IMR-90 (cell line): ENCODE measurements around the gene CLDN2. TPM values are rescaled to one million over a fixed set of nuclear protein-coding genes. Genes with fewer than 3 reads are reported as not detected.

ENCODE experiments used
- ATAC-seq: fragments of 200-7000 bp; cut with Tn5 transposase; 2 replicates; pipeline ENCODE4 v1.9.1; 2020; ENCODE audit warnings: low read depth, mild to moderate bottlenecking, moderate library complexity
- BruUV-seq: library from RNA; stranded (reverse); fragments of 400-500 nt; replicated peaks from 2 replicates; lab custom pipeline; 2021; lab: Mats Ljungman, UMichigan
- CTCF ChIA-PET: fragments of 300-600 bp; formaldehyde crosslinking; extraction: SDS; loops from one replicate; lab custom pipeline; 2021; ENCODE audit warnings: antibody characterized with exemption; lab: Yijun Ruan, JAX
- POLR2A ChIA-PET: fragments of 300-600 bp; sonication (Branson Sonifier 250); formaldehyde crosslinking; loops from one replicate; lab custom pipeline; 2022; ENCODE audit warnings: antibody characterized with exemption; ENCODE audit not compliant: unreplicated experiment; lab: Charles Lee
- DNase-seq: peaks from one replicate; pipeline ENCODE4 v3.0.0; 2013
- H2AFZ ChIP-seq: replicated peaks from 2 replicates; pipeline ENCODE3; 2013; ENCODE audit warnings: low read length, mild to moderate bottlenecking; ENCODE audit not compliant: poor library complexity
- H2AK5ac ChIP-seq: 2 replicates; pipeline ENCODE4 v1.6.1; 2013; ENCODE audit warnings: low read depth, low read length, inconsistent platforms
- H2AK9ac ChIP-seq: replicated peaks from 2 replicates; pipeline ENCODE3; 2013; ENCODE audit warnings: mild to moderate bottlenecking, low read depth, low read length, moderate library complexity; ENCODE audit not compliant: poor library complexity
- H2BK120ac ChIP-seq: 2 replicates; pipeline ENCODE4 v1.6.1; 2013; ENCODE audit warnings: low read depth, low read length, inconsistent platforms
- H2BK15ac ChIP-seq: 3 replicates; pipeline ENCODE4 v1.6.1; 2013; ENCODE audit warnings: low read depth, low read length, inconsistent platforms
- H2BK20ac ChIP-seq: 2 replicates; pipeline ENCODE4 v1.6.1; 2013; ENCODE audit warnings: low read depth, mild to moderate bottlenecking, inconsistent platforms, low read length, moderate library complexity
- H2BK5ac ChIP-seq: 2 replicates; pipeline ENCODE4 v1.6.1; 2013; ENCODE audit warnings: mild to moderate bottlenecking, low read depth, low read length, inconsistent platforms; ENCODE audit not compliant: poor library complexity, severe bottlenecking
- H3K14ac ChIP-seq: replicated peaks from 2 replicates; pipeline ENCODE4 v1.6.1; 2013; ENCODE audit warnings: low read depth, low read length, inconsistent platforms
- H3K18ac ChIP-seq: 2 replicates; pipeline ENCODE4 v1.6.1; 2013; ENCODE audit warnings: low read depth, low read length, control low read depth
- H3K23ac ChIP-seq: 2 replicates; pipeline ENCODE4 v1.6.1; 2013; ENCODE audit warnings: low read depth, low read length, inconsistent platforms
- H3K27ac ChIP-seq: 2 replicates; pipeline ENCODE4 v1.5.1; 2013; ENCODE audit warnings: mild to moderate bottlenecking, control low read depth, low read length; ENCODE audit not compliant: insufficient read depth
- H3K27me3 ChIP-seq: 2 replicates; pipeline ENCODE4 v1.6.1; 2013; ENCODE audit warnings: low read length; ENCODE audit not compliant: control insufficient read depth, insufficient read depth
- H3K36me3 ChIP-seq: 2 replicates; pipeline ENCODE4 v1.6.1; 2013; ENCODE audit warnings: low read length, mixed read lengths; ENCODE audit not compliant: control insufficient read depth, insufficient read depth
- H3K4ac ChIP-seq: 2 replicates; pipeline ENCODE4 v1.6.1; 2013; ENCODE audit warnings: low read depth, low read length, inconsistent platforms
- H3K4me1 ChIP-seq: 2 replicates; pipeline ENCODE4 v1.6.1; 2013; ENCODE audit warnings: low read length, mixed read lengths; ENCODE audit not compliant: control insufficient read depth, insufficient read depth
- H3K4me2 ChIP-seq: 2 replicates; pipeline ENCODE4 v1.6.1; 2013; ENCODE audit warnings: low read depth, mild to moderate bottlenecking, control low read depth, low read length, moderate library complexity
- H3K4me3 ChIP-seq: 2 replicates; pipeline ENCODE4 v1.5.1; 2013; ENCODE audit warnings: low read depth, mild to moderate bottlenecking, control low read depth, low read length, moderate library complexity; ENCODE audit not compliant: insufficient read depth
- H3K56ac ChIP-seq: 2 replicates; pipeline ENCODE4 v1.6.1; 2013; ENCODE audit warnings: low read length, inconsistent platforms; ENCODE audit not compliant: insufficient read depth; ENCODE audit errors: extremely low read depth
- H3K79me1 ChIP-seq, 2 experiments: 2 replicates each; pipeline ENCODE4 v1.6.1; 2013; ENCODE audit warnings: low read length in 2 of 2, inconsistent platforms in 1 of 2, low read depth in 1 of 2
- H3K9ac ChIP-seq: 2 replicates; pipeline ENCODE4 v1.6.1; 2013; ENCODE audit warnings: low read depth, low read length, control low read depth
- H3K9me1 ChIP-seq: 2 replicates; pipeline ENCODE4 v1.6.1; 2013; ENCODE audit warnings: low read length, inconsistent platforms; ENCODE audit not compliant: insufficient read depth
- H3K9me3 ChIP-seq: 2 replicates; pipeline ENCODE4 v1.6.1; 2013; ENCODE audit warnings: low read length; ENCODE audit not compliant: control insufficient read depth, insufficient read depth
- H4K20me1 ChIP-seq: 2 replicates; pipeline ENCODE4 v1.6.1; 2013; ENCODE audit warnings: low read length, inconsistent platforms; ENCODE audit not compliant: insufficient read depth
- H4K5ac ChIP-seq: 2 replicates; pipeline ENCODE4 v1.6.1; 2013; ENCODE audit warnings: mild to moderate bottlenecking, low read depth, low read length, control low read depth
- H4K8ac ChIP-seq, 2 experiments: 2 replicates each; pipeline ENCODE4 v1.6.1; 2013; ENCODE audit warnings: low read depth in 2 of 2, low read length in 2 of 2, control low read depth in 1 of 2, inconsistent platforms in 1 of 2
- H4K91ac ChIP-seq: 2 replicates; pipeline ENCODE4 v1.6.1; 2013; ENCODE audit warnings: low read depth, low read length, inconsistent platforms; ENCODE audit not compliant: insufficient read depth
- RFX5 ChIP-seq: IDR thresholded peaks from 2 replicates; pipeline ENCODE4 v1.8.0; 2012; ENCODE audit warnings: low read depth, mild to moderate bottlenecking, low read length, moderate library complexity
- WGBS, 2 experiments: methylation state at CpG; one replicate each; pipeline versions ENCODE4 v1.1.5 to v1.1.7; 2013; ENCODE audit warnings: missing lambda C conversion rate in 2 of 2; ENCODE audit not compliant: insufficient read length in 1 of 2; ENCODE audit errors: extremely low coverage in 2 of 2; 5-methylcytosine and 5-hydroxymethylcytosine counted together
- dilution Hi-C: fragments of 300-500 bp; cut with HindIII; formaldehyde crosslinking; loops from one replicate; pipeline ENCODE4 v1.14.3; 2018; ENCODE audit warnings: low sequenced_read_pairs; ENCODE audit not compliant: unreplicated experiment
- in situ Hi-C: fragments of 300-500 bp; cut with MboI; formaldehyde crosslinking; loops from 3 replicates; pipeline ENCODE4 v1.14.3; 2019; ENCODE audit warnings: low sequenced_read_pairs, inconsistent platforms, mixed read lengths
- intact Hi-C: fragments of 100-400 bp; cut with micrococcal nuclease; formaldehyde crosslinking; loops from 2 replicates; pipeline ENCODE4 v1.10.0; 2022
- polyA plus RNA-seq, 3 experiments: library from polyadenylated mRNA; depleted of rRNA; stranded (reverse); fragments of >200 nt; gene quantifications; 2 replicates each; pipeline ENCODE4 v1.2.3, GENCODE V29; 2012; ENCODE audit warnings: low replicate concordance in 1 of 3
- total RNA-seq: library from RNA; depleted of rRNA; stranded (reverse); fragments of >200 nt; gene quantifications from 2 replicates; pipeline ENCODE4 v1.2.3, GENCODE V29; 2012
- TF ChIP-seq, protein P1 (sequence below): fragments of 150-350 bp; IDR thresholded peaks from 2 replicates; pipeline ENCODE4 v1.6.1; 2017; ENCODE audit warnings: mild to moderate bottlenecking, antibody characterized with exemption, low read length, low read depth

The CLDN2 gene
- total and polyA plus RNA-seq, 2 of the 4 experiments (the other 2 are of a cell fraction): 0.03 TPM; not detected in 1

DNA sequence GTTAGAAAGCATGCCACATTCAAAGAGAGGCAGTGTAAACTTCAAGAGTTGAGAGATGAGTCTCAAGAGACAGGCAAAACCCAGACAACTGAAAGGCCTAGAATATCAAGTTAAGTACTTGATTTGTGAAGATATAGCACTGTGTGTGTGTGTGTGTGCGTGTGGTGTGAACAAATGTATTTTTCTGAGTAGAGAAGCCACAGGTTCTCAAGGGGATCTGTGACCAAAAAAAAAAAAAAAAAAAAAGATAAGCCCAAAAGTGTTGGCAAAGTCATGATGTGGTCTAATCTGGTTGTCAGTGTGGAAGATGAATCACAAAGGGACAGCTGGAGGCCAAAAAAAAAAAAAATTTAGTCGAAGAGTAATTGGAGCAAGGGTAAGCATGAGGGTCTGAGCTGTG, 20.9 kb upstream of the CLDN2 start:
- BruUV-seq: no TSS peak
- Histone ChIP-seq H4K8ac (no peak overlapping the region), H3K4me3 (no peak overlapping the region), H2BK20ac (no peak overlapping the region), H3K27ac (no peak overlapping the region), H3K14ac (no peak overlapping the region), H3K79me1 (no peaks in the 10 kb centered on the region), H3K9ac (no peak overlapping the region), H3K23ac (no peak overlapping the region), H2AFZ (no peak overlapping the region), H3K4me2 (no peak overlapping the region), H2AK9ac (no peak overlapping the region), H3K18ac (no peak overlapping the region), H3K56ac (no peak overlapping the region), H3K4ac (no peak overlapping the region), H3K9me1 (peaks cover 11% of the 10 kb centered on the region; the same call in 1 of the 2 replicates), H3K27me3 (peaks cover 11% of the 10 kb centered on the region), H2AK5ac (no peak overlapping the region), H4K20me1 (no peaks in the 10 kb centered on the region), H2BK15ac (no peak overlapping the region), H2BK120ac (no peak overlapping the region), H4K5ac (no peak overlapping the region), H4K91ac (no peak overlapping the region), H3K4me1 (0 out of 2 replicates have a peak, but pooled peaks cover 3% of the 10 kb centered on the region), H3K9me3 (no peaks in the 10 kb centered on the region), H2BK5ac (no peak overlapping the region), H3K36me3 (no peaks in the 10 kb centered on the region)
- WGBS, 2 experiments: 17% methylated on average over 1 of the region's 2 CpGs; no CpG with 5 or more reads in 1 of the 2 experiments
- POLR2A ChIA-PET: no interaction called here
- no peak for TF ChIP-seq RFX5
- TF ChIP-seq, protein P1, sequence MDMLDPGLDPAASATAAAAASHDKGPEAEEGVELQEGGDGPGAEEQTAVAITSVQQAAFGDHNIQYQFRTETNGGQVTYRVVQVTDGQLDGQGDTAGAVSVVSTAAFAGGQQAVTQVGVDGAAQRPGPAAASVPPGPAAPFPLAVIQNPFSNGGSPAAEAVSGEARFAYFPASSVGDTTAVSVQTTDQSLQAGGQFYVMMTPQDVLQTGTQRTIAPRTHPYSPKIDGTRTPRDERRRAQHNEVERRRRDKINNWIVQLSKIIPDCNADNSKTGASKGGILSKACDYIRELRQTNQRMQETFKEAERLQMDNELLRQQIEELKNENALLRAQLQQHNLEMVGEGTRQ: no peak
- no peak for ATAC-seq
- CTCF ChIA-PET: interaction anchor here (0.6 to 3.0 kb wide), 7 partner anchors 33 to 770 kb away, joined by 3 to 18 read pairs (median 3); no protein-coding TSS in a partner anchor
- dilution Hi-C loops: no loop called here
- intact Hi-C loops: loop anchor here (10.0 kb wide), 6 partner anchors 126 to 996 kb away; partner anchors contain the start of genes PRPS1 and RBM41
- DNase-seq: no peak
- in situ Hi-C loops: no loop called here
